GM18520 (cell line): ENCODE data around the gene OLIG1.

Experiments used
- ATAC-seq: cut with Tn5 transposase; IDR thresholded peaks from one replicate; pipeline ENCODE4 v1.9.1; 2021; ENCODE audit not compliant: unreplicated experiment

OLIG1 gene

GRCh38 chr21:33030633-33031032, 39.3 kb upstream of the OLIG1 start:
- no peak for ATAC-seq

- ATAC-seq = no peak
Measured at GRCh38 chr21:33031152-33031911, 38.6 kb upstream of the OLIG1 start.

GRCh38 chr21:33032434-33033047, 37.4 kb upstream of the OLIG1 start:
- no peak for ATAC-seq

- ATAC-seq = no peak
Measured at GRCh38 chr21:33033094-33033951, 36.6 kb upstream of the OLIG1 start.

- no peak for ATAC-seq
Measured at GRCh38 chr21:33033961-33034413, 36.0 kb upstream of the OLIG1 start.

- no peak for ATAC-seq
Measured at GRCh38 chr21:33035147-33035546, 34.8 kb upstream of the OLIG1 start.

- ATAC-seq = no peak
Measured at GRCh38 chr21:33036430-33037162, 33.3 kb upstream of the OLIG1 start.

- no peak for ATAC-seq
Measured at GRCh38 chr21:33037501-33037900, 32.4 kb upstream of the OLIG1 start.

- no peak for ATAC-seq
Measured at GRCh38 chr21:33039536-33039935, 30.4 kb upstream of the OLIG1 start.

GRCh38 chr21:33040215-33040614, 29.7 kb upstream of the OLIG1 start:
- no peak for ATAC-seq

- no peak for ATAC-seq
Measured at GRCh38 chr21:33041981-33042380, 28.0 kb upstream of the OLIG1 start.

- ATAC-seq = no peak
Measured at GRCh38 chr21:33042812-33043211, 27.1 kb upstream of the OLIG1 start.

- no peak for ATAC-seq
Measured at GRCh38 chr21:33046455-33046854, 23.5 kb upstream of the OLIG1 start.

GRCh38 chr21:33047231-33047630, 22.7 kb upstream of the OLIG1 start:
- ATAC-seq = no peak

- no peak for ATAC-seq
Measured at GRCh38 chr21:33051925-33052324, 18.0 kb upstream of the OLIG1 start.

- no peak for ATAC-seq
Measured at GRCh38 chr21:33053951-33054350, 16.0 kb upstream of the OLIG1 start.

GRCh38 chr21:33055991-33056390, 13.9 kb upstream of the OLIG1 start:
- ATAC-seq = no peak

- no peak for ATAC-seq
Measured at GRCh38 chr21:33057385-33057940, 12.5 kb upstream of the OLIG1 start.

- no peak for ATAC-seq
Measured at GRCh38 chr21:33058527-33058926, 11.4 kb upstream of the OLIG1 start.

GRCh38 chr21:33058957-33059356, 11.0 kb upstream of the OLIG1 start:
- ATAC-seq = no peak

- no peak for ATAC-seq
Measured at GRCh38 chr21:33059380-33059841, 10.5 kb upstream of the OLIG1 start.
